CD4-positive, alpha-beta memory T cell (primary cell): ENCODE results near the gene NES. TPM values are rescaled to one million over a fixed set of nuclear protein-coding genes. Genes with fewer than 3 reads are reported as not detected.

ENCODE experiments used
- CTCF ChIA-PET: fragments of 350-600 bp; sonication (Branson Sonifier 250); formaldehyde crosslinking; loops from one replicate; lab custom pipeline; 2021; ENCODE audit warnings: inconsistent platforms; ENCODE audit not compliant: partially characterized antibody; lab: Charles Lee
- POLR2A ChIA-PET: fragments of 350-600 bp; sonication (Branson Sonifier 250); formaldehyde crosslinking; loops from one replicate; lab custom pipeline; 2021; ENCODE audit not compliant: partially characterized antibody; lab: Charles Lee
- DNase-seq, 5 donors: peaks; one replicate each; pipeline versions ENCODE4 v3.0.0 to v3.0.0-alpha.2; 2020 to 2022; ENCODE audit warnings: mixed read lengths in 1 of 5
- H3K27ac ChIP-seq: one replicate; pipeline ENCODE4 v1.7.0; 2013; ENCODE audit warnings: low read depth, low read length
- H3K27me3 ChIP-seq: 2 replicates; pipeline ENCODE4 v1.7.0; 2013; ENCODE audit warnings: mild to moderate bottlenecking, low read length, moderate library complexity; ENCODE audit not compliant: insufficient read depth
- H3K36me3 ChIP-seq: 2 replicates; pipeline ENCODE4 v1.7.0; 2013; ENCODE audit warnings: mild to moderate bottlenecking, low read length, moderate library complexity; ENCODE audit not compliant: insufficient read depth
- H3K4me1 ChIP-seq: 2 replicates; pipeline ENCODE4 v1.7.0; 2013; ENCODE audit warnings: mild to moderate bottlenecking, low read length, moderate library complexity; ENCODE audit not compliant: insufficient read depth
- H3K4me3 ChIP-seq, 2 donors: one replicate each; pipeline ENCODE4 v1.7.0; 2013; ENCODE audit warnings: low read length in 2 of 2, mild to moderate bottlenecking in 1 of 2
- H3K9me3 ChIP-seq, 2 donors: one replicate each; pipeline ENCODE4 v1.7.0; 2013; ENCODE audit warnings: low read length in 2 of 2, control low read depth in 1 of 2; ENCODE audit not compliant: control insufficient read depth in 1 of 2
- H3K27ac Mint-ChIP-seq, 7 donors: one replicate each; pipeline ENCODE4 v1.8.0; 2020 to 2021; ENCODE audit warnings: mixed read lengths in 7 of 7, mild to moderate bottlenecking in 6 of 7, inconsistent platforms in 3 of 7, moderate library complexity in 3 of 7
- H3K27me3 Mint-ChIP-seq, 2 donors: one replicate each; pipeline ENCODE4 v1.8.0; 2020 to 2021; ENCODE audit warnings: mixed read lengths in 2 of 2
- H3K36me3 Mint-ChIP-seq, 2 donors: one replicate each; pipeline ENCODE4 v1.8.0; 2020 to 2021; ENCODE audit warnings: mixed read lengths in 2 of 2, inconsistent platforms in 1 of 2, mild to moderate bottlenecking in 1 of 2
- H3K4me1 Mint-ChIP-seq, 4 donors: one replicate each; pipeline ENCODE4 v1.8.0; 2020 to 2021; ENCODE audit warnings: mixed read lengths in 4 of 4, mild to moderate bottlenecking in 1 of 4
- H3K4me3 Mint-ChIP-seq, 8 donors: one replicate each; pipeline ENCODE4 v1.8.0; 2020 to 2021; ENCODE audit warnings: mixed read lengths in 8 of 8, mild to moderate bottlenecking in 7 of 8, moderate library complexity in 6 of 8, inconsistent platforms in 3 of 8
- H3K9me3 Mint-ChIP-seq, 8 donors: one replicate each; pipeline ENCODE4 v1.8.0; 2020 to 2021; ENCODE audit warnings: mixed read lengths in 8 of 8, mild to moderate bottlenecking in 5 of 8, inconsistent platforms in 3 of 8, moderate library complexity in 1 of 8
- intact Hi-C: fragments of 100-400 bp; cut with micrococcal nuclease; formaldehyde crosslinking; loops from one replicate; pipeline ENCODE4 v1.15.1; 2023
- polyA plus RNA-seq, 2 donors: library from polyadenylated mRNA; unstranded; fragments of 300-500 nt; fragmentation: Illumina TruSeq; gene quantifications; one replicate each; pipeline ENCODE4 v1.2.3, GENCODE V29; 2021
- total RNA-seq, 2 experiments: library from RNA; stranded (reverse); gene quantifications; one replicate each; pipeline ENCODE4 v1.2.3, GENCODE V29; 2021

Gene NES
- total and polyA plus RNA-seq, 4 experiments from 2014 or later = not detected

DNA sequence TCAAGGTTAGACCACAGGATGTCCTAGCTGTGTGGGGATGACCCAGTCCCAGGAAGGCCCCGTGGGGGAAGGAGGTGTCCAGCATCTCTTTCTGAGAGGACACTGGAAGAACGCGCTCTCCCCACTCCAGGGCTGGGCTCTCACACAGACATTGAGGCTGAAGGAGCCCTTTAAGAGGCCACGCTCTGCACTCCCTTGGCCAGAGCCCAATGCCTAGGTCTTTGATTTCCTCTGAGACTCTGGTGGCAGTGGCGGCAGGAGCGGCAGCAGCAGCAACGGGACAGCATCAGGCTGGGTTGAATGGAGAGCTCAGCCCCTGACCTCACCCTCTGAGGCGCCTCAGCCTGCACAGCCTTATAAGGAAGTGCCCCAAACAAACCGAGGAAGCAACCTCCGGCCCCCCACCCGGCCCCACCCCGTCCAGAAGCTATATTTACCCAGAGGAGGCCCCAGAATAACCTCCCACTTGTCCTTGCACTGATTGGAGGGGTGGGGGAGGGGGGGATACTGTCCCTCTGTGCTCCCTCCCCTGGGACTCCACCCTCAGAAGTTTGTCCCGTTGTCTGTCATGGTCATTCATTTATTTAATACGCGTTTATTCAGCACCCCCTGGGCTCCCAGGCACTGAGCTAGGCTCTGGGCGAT is 12.3 kb downstream of the NES start:
- Mint-ChIP-seq H3K9me3 (no peaks in the 10 kb centered on the region), H3K27me3 (peaks cover 0 to 2% of the 10 kb centered on the region in 2 donors), H3K36me3 (no peaks in the 10 kb centered on the region), H3K4me1 (peaks cover 16 to 29% (median 22%) of the 10 kb centered on the region in 4 donors), H3K4me3 (no peak overlapping the region), H3K27ac (no peak overlapping the region)
- intact Hi-C loops = no loop called here
- H3K9me3 ChIP-seq = no peaks in the 10 kb centered on the region
- no peak overlapping the region for H3K4me3 ChIP-seq
- ChIA-PET POLR2A (no interaction called here), CTCF (interaction anchor here (1.1 to 2.5 kb wide), 5 partner anchors 11 to 41 kb away, joined by 3 to 8 read pairs (median 3); partner anchors contain the start of gene NES)
- H3K27me3 ChIP-seq = no peaks in the 10 kb centered on the region
- no peaks in the 10 kb centered on the region for H3K36me3 ChIP-seq
- no peak for DNase-seq
- H3K27ac ChIP-seq = no peak overlapping the region
- H3K4me1 ChIP-seq = peaks cover 31% of the 10 kb centered on the region

DNA sequence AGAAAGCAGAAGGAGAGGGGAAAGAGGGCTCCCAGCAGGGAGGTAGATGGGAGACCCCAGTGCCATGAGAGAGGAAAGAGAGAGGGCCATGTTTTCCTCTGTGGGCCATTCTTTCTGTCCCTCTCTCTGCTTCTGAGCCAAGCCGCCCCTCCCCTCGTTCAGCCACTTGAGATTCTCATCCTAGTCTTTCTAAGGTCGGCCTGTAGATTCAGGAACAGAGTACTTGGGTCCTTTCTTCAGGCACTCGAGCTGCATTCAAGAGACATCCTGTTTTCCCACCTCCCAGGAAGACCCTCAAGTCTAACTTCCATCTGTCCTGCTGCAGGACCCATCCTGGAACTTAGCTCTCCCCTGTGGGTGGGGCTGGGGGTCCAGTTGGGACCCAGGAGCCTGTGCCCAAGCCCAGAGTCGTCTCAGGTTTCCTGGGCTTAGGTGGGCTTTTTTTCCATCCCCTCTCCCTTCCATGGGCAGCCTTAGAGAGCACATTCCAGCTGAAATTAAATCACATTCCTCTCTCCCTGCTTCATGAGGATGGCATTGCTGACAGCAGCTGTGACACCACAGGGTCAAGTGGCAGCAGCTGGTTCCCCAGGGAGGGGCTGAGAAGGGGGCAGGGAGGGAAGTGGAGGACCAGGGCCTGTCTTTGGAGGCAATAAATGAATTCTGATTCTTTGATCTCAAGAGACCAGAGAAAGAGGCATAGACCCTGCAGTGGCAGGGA is 13.0 kb downstream of the NES start:
- peaks cover 0 to 2% of the 10 kb centered on the region in 2 donors for H3K27me3 Mint-ChIP-seq
- H3K4me3 Mint-ChIP-seq = no peak overlapping the region
- H3K36me3 Mint-ChIP-seq = no peaks in the 10 kb centered on the region
- H3K4me1 ChIP-seq = peaks cover 38% of the 10 kb centered on the region
- no peaks in the 10 kb centered on the region for H3K27me3 ChIP-seq
- no peak overlapping the region for H3K4me3 ChIP-seq
- no peak for DNase-seq
- H3K27ac Mint-ChIP-seq = no peak overlapping the region
- no peaks in the 10 kb centered on the region for H3K9me3 ChIP-seq
- H3K36me3 ChIP-seq = no peaks in the 10 kb centered on the region
- H3K9me3 Mint-ChIP-seq = no peaks in the 10 kb centered on the region
- H3K27ac ChIP-seq = no peak overlapping the region
- peaks cover 23 to 36% (median 29%) of the 10 kb centered on the region in 4 donors for H3K4me1 Mint-ChIP-seq
- ChIA-PET POLR2A (no interaction called here), CTCF (interaction anchor here (1.1 to 2.5 kb wide), 5 partner anchors 12 to 40 kb away, joined by 3 to 8 read pairs (median 3); partner anchors contain the start of gene NES)
- intact Hi-C loops = no loop called here

DNA sequence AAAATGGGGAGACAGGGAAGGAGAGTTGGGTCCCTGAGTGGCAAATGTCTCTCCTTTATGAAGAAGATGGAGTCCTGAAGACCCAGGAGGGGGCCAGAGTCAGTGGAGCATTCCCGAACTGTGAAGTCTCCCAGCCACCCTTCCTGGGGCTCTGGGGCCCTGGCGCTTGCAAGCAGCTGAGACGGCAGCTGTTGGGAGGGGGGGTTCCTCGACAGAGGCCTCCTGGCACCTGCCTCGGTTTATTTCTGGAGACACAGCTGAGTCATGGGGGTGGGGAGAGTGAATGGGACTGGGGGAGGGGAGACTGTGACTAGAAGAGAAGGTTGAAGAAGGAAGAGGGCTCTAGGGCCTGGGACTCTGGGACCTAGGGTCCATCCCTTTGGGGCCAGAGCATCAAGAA is 14.0 kb downstream of the NES start:
- intact Hi-C loops = no loop called here
- Mint-ChIP-seq H3K4me3 (no peak overlapping the region), H3K4me1 (peaks cover 23 to 43% (median 29%) of the 10 kb centered on the region in 4 donors), H3K27ac (no peak overlapping the region), H3K27me3 (peaks cover 0 to 2% of the 10 kb centered on the region in 2 donors), H3K9me3 (no peaks in the 10 kb centered on the region), H3K36me3 (no peaks in the 10 kb centered on the region)
- Histone ChIP-seq H3K4me1 (peaks cover 46% of the 10 kb centered on the region), H3K27me3 (no peaks in the 10 kb centered on the region), H3K9me3 (no peaks in the 10 kb centered on the region), H3K36me3 (no peaks in the 10 kb centered on the region), H3K27ac (no peak overlapping the region), H3K4me3 (no peak overlapping the region)
- POLR2A ChIA-PET = no interaction called here
- DNase-seq = no peak
- CTCF ChIA-PET = interaction anchor here (1.5 kb wide), 1 partner anchor 27 kb away, joined by 4 read pairs; no protein-coding TSS in a partner anchor

DNA sequence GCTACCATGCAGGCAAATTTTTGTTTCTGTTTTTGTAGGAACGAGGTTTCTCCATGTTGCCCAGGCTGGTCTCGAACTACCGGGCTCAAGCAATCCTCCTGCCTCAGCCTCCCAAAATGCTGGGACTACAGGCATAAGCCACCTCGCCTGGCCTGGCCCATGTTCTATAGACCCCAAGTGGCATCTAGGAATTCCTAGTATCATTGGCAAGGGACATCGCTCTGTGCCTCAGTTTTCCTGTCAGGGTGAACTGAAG is 14.5 kb downstream of the NES start:
- peaks cover 23 to 47% (median 30%) of the 10 kb centered on the region in 4 donors for H3K4me1 Mint-ChIP-seq
- peaks cover 0 to 2% of the 10 kb centered on the region in 2 donors for H3K27me3 Mint-ChIP-seq
- H3K27ac ChIP-seq = no peak overlapping the region
- no peaks in the 10 kb centered on the region for H3K9me3 ChIP-seq
- no peaks in the 10 kb centered on the region for H3K27me3 ChIP-seq
- no peak overlapping the region for H3K4me3 Mint-ChIP-seq
- POLR2A ChIA-PET = no interaction called here
- peaks cover 50% of the 10 kb centered on the region for H3K4me1 ChIP-seq
- H3K27ac Mint-ChIP-seq = no peak overlapping the region
- H3K36me3 Mint-ChIP-seq = no peaks in the 10 kb centered on the region
- intact Hi-C loops = no loop called here
- no peaks in the 10 kb centered on the region for H3K9me3 Mint-ChIP-seq
- H3K36me3 ChIP-seq = no peaks in the 10 kb centered on the region
- CTCF ChIA-PET = interaction anchor here (1.0 kb wide), 1 partner anchor 26 kb away, joined by 3 read pairs; no protein-coding TSS in a partner anchor
- no peak overlapping the region for H3K4me3 ChIP-seq
- no peak for DNase-seq

DNA sequence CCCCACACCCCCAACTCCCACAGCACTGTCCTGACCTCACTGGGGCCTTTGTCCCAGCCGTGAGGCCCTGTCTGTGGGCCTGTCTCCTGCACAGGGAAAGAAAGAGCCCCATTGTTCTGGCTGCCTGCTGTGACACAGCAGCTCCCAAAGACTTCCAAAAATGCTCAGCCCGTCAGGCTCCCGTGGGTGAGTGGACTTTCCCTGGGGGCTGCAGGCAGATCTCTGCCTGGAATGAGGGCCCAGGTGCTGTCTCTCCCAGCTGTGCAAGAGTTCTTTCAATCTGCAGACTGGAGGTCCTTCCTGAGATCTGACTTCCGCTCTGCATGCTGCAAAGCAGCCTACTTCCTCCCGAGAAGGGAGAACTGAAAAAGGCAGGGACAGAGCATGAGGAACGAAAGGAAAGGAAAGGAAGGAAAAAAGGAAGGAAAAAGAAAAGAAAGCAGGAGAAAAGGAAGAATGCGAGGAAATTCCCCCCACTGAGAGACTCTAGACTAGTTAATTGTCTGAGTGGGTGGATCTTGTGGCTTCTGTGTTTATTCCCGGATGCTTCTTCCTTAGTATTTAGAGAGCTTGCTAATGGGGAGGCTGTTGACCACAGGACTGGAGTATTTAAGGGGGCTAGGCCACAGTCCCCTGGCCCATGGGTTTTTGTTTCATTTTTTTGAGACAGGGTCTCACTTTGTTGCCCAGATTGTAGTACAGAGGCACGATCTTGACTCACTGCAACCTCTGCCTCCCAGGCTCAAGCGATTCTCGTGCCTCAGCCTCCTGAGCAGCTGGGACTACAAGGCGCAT is 15.0 kb downstream of the NES start:
- Mint-ChIP-seq H3K27ac (peak overlapping the region in 3 of 7 donors; percentile 26 to 77 (median 72)), H3K36me3 (no peaks in the 10 kb centered on the region), H3K4me3 (peak overlapping the region in 1 of 8 donors; percentile 26), H3K27me3 (peaks cover 4 to 5% of the 10 kb centered on the region in 2 donors), H3K4me1 (peaks cover 27 to 53% (median 36%) of the 10 kb centered on the region in 4 donors), H3K9me3 (no peaks in the 10 kb centered on the region)
- H3K27ac ChIP-seq = no peak overlapping the region
- no peak overlapping the region for H3K4me3 ChIP-seq
- H3K27me3 ChIP-seq = peaks cover under 1% of the 10 kb centered on the region
- H3K36me3 ChIP-seq = no peaks in the 10 kb centered on the region
- POLR2A ChIA-PET = no interaction called here
- no peaks in the 10 kb centered on the region for H3K9me3 ChIP-seq
- peaks cover 55% of the 10 kb centered on the region for H3K4me1 ChIP-seq
- no peak for DNase-seq
- CTCF ChIA-PET = interaction anchor here (1.0 to 7.8 kb wide), 8 partner anchors 13 to 64 kb away, joined by 3 to 153 read pairs (median 10); partner anchors contain the start of genes ISG20L2, METTL25B and NES
- intact Hi-C loops = no loop called here

DNA sequence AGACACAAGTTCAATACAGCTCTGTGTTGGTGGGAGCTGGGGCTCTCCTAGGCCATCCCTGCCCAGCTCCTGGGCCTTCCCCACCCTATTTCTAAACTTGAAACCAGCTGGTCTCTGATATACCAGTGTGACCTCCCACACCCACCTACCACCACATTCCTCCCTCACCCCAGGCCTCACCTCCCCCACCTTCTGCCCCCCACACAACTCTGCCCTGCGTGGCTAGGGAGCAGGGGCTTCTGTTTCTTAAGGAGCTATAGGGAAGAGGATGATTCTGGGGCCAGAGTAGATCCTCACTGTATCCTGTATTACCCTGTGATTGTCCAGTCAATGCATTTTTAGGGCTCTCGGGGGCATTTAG is 16.5 kb downstream of the NES start:
- CTCF ChIA-PET = interaction anchor here (0.6 to 7.8 kb wide), 19 partner anchors 11 to 472 kb away, joined by 3 to 153 read pairs (median 4); partner anchors contain the start of genes CRABP2, ISG20L2, METTL25B and NES
- Mint-ChIP-seq H3K36me3 (no peaks in the 10 kb centered on the region), H3K27me3 (peaks cover 12 to 17% of the 10 kb centered on the region in 2 donors), H3K4me1 (peaks cover 30 to 63% (median 46%) of the 10 kb centered on the region in 4 donors), H3K9me3 (no peaks in the 10 kb centered on the region), H3K4me3 (peak overlapping the region in 5 of 8 donors; percentile 29 to 70 (median 58)), H3K27ac (peak overlapping the region in 4 of 7 donors; percentile 9 to 75 (median 71))
- no peak overlapping the region for H3K27ac ChIP-seq
- intact Hi-C loops = loop anchor here (1.0 kb wide), 3 partner anchors 18 to 65 kb away; no protein-coding TSS in a partner anchor
- H3K9me3 ChIP-seq = no peaks in the 10 kb centered on the region
- DNase-seq = no peak
- POLR2A ChIA-PET = interaction anchor here (0.6 to 2.6 kb wide), 4 partner anchors 46 to 645 kb away, joined by 3 to 9 read pairs (median 3); partner anchors contain the start of gene CRABP2
- no peak overlapping the region for H3K4me3 ChIP-seq
- H3K27me3 ChIP-seq = peaks cover 10% of the 10 kb centered on the region
- peaks cover 64% of the 10 kb centered on the region for H3K4me1 ChIP-seq
- H3K36me3 ChIP-seq = no peaks in the 10 kb centered on the region
